OCI-LY7 (cell line): ENCODE results near the gene FZD10. TPM values are rescaled to one million over a fixed set of nuclear protein-coding genes. Genes with fewer than 3 reads are reported as not detected.

Experiments used
- BruUV-seq: library from RNA; stranded (reverse); fragments of 400-500 nt; replicated peaks from 2 replicates; lab custom pipeline; 2021; lab: Mats Ljungman, UMichigan
- CTCF ChIA-PET: fragments of 300-600 bp; sonication (Branson Sonifier 250); formaldehyde crosslinking; loops from one replicate; lab custom pipeline; 2022; ENCODE audit warnings: antibody characterized with exemption; ENCODE audit not compliant: unreplicated experiment; lab: Charles Lee
- POLR2A ChIA-PET: fragments of 300-600 bp; sonication (Branson Sonifier 250); formaldehyde crosslinking; loops from one replicate; lab custom pipeline; 2022; ENCODE audit warnings: antibody characterized with exemption; lab: Charles Lee
- DNase-seq: peaks from one replicate; pipeline ENCODE4 v3.0.0-alpha.2; 2015; ENCODE audit warnings: low spot score
- H2AFZ ChIP-seq: fragments of 200-600 bp; sonication (generic), shearing (Covaris generic); 2 replicates; pipeline ENCODE4 v1.6.1; 2014; ENCODE audit warnings: mild to moderate bottlenecking, antibody characterized with exemption, low read length, moderate library complexity
- H3K27ac ChIP-seq: fragments of 200-600 bp; sonication (generic); 2 replicates; pipeline ENCODE4 v1.5.1; 2014; ENCODE audit warnings: mixed run types, low read depth, mild to moderate bottlenecking, moderate library complexity, low read length, inconsistent platforms; ENCODE audit not compliant: poor library complexity, severe bottlenecking
- H3K36me3 ChIP-seq: fragments of 200-600 bp; sonication (generic); 2 replicates; pipeline ENCODE4 v1.6.1; 2014; ENCODE audit warnings: mild to moderate bottlenecking, antibody characterized with exemption, low read length, moderate library complexity, mixed read lengths; ENCODE audit not compliant: insufficient read depth
- H3K4me1 ChIP-seq: fragments of 200-600 bp; sonication (generic); 2 replicates; pipeline ENCODE4 v1.5.1; 2014; ENCODE audit warnings: mild to moderate bottlenecking, low read length; ENCODE audit not compliant: insufficient read depth, poor library complexity, severe bottlenecking
- H3K4me2 ChIP-seq: fragments of 200-600 bp; sonication (generic); 2 replicates; pipeline ENCODE4 v1.6.1; 2014; ENCODE audit warnings: mild to moderate bottlenecking, low read length
- H3K4me3 ChIP-seq: fragments of 200-600 bp; sonication (generic); 2 replicates; pipeline ENCODE4 v1.5.1; 2014; ENCODE audit warnings: mild to moderate bottlenecking, low read depth, low read length; ENCODE audit not compliant: poor library complexity, severe bottlenecking
- H3K79me2 ChIP-seq: fragments of 200-600 bp; sonication (generic); 2 replicates; pipeline ENCODE4 v1.6.1; 2016; ENCODE audit warnings: low read depth, mild to moderate bottlenecking, low read length, moderate library complexity, mixed read lengths; ENCODE audit not compliant: insufficient read depth
- H3K9me2 ChIP-seq: fragments of 200-600 bp; sonication (generic); 2 replicates; pipeline ENCODE4 v1.6.1; 2016; ENCODE audit warnings: mild to moderate bottlenecking, low read length, mixed read lengths; ENCODE audit not compliant: insufficient read depth
- H3K9me3 ChIP-seq: fragments of 200-600 bp; sonication (generic); 2 replicates; pipeline ENCODE4 v1.6.1; 2014; ENCODE audit warnings: mild to moderate bottlenecking, mixed run types, low read length, mixed read lengths
- H4K20me1 ChIP-seq: fragments of 200-600 bp; sonication (generic); 2 replicates; pipeline ENCODE4 v1.6.1; 2014; ENCODE audit warnings: mild to moderate bottlenecking, antibody characterized with exemption, low read length, moderate library complexity, mixed read lengths; ENCODE audit not compliant: insufficient read depth
- EZH2phosphoT487 ChIP-seq: fragments of 200-600 bp; sonication (generic); IDR thresholded peaks from 2 replicates; pipeline ENCODE4 v1.6.1; 2018; ENCODE audit warnings: low read depth, borderline replicate concordance, mild to moderate bottlenecking, mixed run types, antibody characterized with exemption, low read length, moderate library complexity, mixed read lengths
- intact Hi-C: fragments of 100-400 bp; cut with micrococcal nuclease; formaldehyde crosslinking; loops from one replicate; pipeline ENCODE4 v1.10.0; 2022; ENCODE audit not compliant: unreplicated experiment
- total RNA-seq, 2 experiments: library from RNA; depleted of rRNA in 1 of 2; stranded (reverse); fragments of >200 nt in 1 of 2; shearing (Covaris generic) in 1 of 2; gene quantifications; 2 replicates each; pipeline ENCODE4 v1.2.3, GENCODE V29; 2014 to 2022
- TF ChIP-seq, protein P1 (sequence below): fragments of 200-600 bp; sonication (generic); conservative IDR thresholded peaks from 2 replicates; pipeline ENCODE4 v1.5.1; 2014; ENCODE audit warnings: mild to moderate bottlenecking, antibody characterized with exemption, low read length, moderate library complexity, mixed read lengths

FZD10 gene
- total RNA-seq, 2 experiments from 2014 or later: not detected

- DNase-seq: no peak
- no peak overlapping the region for H3K4me3 ChIP-seq
- H3K79me2 ChIP-seq: no peaks in the 10 kb centered on the region
- H3K4me1 ChIP-seq: no peaks in the 10 kb centered on the region
- ChIA-PET POLR2A (no interaction called here), CTCF (no interaction called here)
- TF ChIP-seq, protein P1, sequence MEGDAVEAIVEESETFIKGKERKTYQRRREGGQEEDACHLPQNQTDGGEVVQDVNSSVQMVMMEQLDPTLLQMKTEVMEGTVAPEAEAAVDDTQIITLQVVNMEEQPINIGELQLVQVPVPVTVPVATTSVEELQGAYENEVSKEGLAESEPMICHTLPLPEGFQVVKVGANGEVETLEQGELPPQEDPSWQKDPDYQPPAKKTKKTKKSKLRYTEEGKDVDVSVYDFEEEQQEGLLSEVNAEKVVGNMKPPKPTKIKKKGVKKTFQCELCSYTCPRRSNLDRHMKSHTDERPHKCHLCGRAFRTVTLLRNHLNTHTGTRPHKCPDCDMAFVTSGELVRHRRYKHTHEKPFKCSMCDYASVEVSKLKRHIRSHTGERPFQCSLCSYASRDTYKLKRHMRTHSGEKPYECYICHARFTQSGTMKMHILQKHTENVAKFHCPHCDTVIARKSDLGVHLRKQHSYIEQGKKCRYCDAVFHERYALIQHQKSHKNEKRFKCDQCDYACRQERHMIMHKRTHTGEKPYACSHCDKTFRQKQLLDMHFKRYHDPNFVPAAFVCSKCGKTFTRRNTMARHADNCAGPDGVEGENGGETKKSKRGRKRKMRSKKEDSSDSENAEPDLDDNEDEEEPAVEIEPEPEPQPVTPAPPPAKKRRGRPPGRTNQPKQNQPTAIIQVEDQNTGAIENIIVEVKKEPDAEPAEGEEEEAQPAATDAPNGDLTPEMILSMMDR: no peak
- no peak for TF ChIP-seq EZH2phosphoT487
- intact Hi-C loops: no loop called here
- no peak overlapping the region for H3K27ac ChIP-seq
- H3K4me2 ChIP-seq: no peak overlapping the region
- H3K36me3 ChIP-seq: no peaks in the 10 kb centered on the region
- no peaks in the 10 kb centered on the region for H4K20me1 ChIP-seq
- no peak overlapping the region for H2AFZ ChIP-seq
- no TSS peak for BruUV-seq
- no peaks in the 10 kb centered on the region for H3K9me3 ChIP-seq
- no peaks in the 10 kb centered on the region for H3K9me2 ChIP-seq
Observed at GRCh38 chr12:130169924-130170323, 7.7 kb downstream of the FZD10 start.

GRCh38 chr12:130170611-130171010, 8.3 kb downstream of the FZD10 start:
- no peak for DNase-seq
- H4K20me1 ChIP-seq: no peaks in the 10 kb centered on the region
- CTCF ChIA-PET: no interaction called here
- no peak overlapping the region for H3K4me2 ChIP-seq
- no peaks in the 10 kb centered on the region for H3K9me2 ChIP-seq
- POLR2A ChIA-PET: no interaction called here
- H3K27ac ChIP-seq: no peak overlapping the region
- H3K9me3 ChIP-seq: no peaks in the 10 kb centered on the region
- H3K4me3 ChIP-seq: no peak overlapping the region
- no TSS peak for BruUV-seq
- H3K36me3 ChIP-seq: no peaks in the 10 kb centered on the region
- no peak overlapping the region for H2AFZ ChIP-seq
- H3K4me1 ChIP-seq: no peaks in the 10 kb centered on the region
- TF ChIP-seq EZH2phosphoT487: no peak
- TF ChIP-seq, protein P1: no peak
- no peaks in the 10 kb centered on the region for H3K79me2 ChIP-seq
- intact Hi-C loops: no loop called here

DNA sequence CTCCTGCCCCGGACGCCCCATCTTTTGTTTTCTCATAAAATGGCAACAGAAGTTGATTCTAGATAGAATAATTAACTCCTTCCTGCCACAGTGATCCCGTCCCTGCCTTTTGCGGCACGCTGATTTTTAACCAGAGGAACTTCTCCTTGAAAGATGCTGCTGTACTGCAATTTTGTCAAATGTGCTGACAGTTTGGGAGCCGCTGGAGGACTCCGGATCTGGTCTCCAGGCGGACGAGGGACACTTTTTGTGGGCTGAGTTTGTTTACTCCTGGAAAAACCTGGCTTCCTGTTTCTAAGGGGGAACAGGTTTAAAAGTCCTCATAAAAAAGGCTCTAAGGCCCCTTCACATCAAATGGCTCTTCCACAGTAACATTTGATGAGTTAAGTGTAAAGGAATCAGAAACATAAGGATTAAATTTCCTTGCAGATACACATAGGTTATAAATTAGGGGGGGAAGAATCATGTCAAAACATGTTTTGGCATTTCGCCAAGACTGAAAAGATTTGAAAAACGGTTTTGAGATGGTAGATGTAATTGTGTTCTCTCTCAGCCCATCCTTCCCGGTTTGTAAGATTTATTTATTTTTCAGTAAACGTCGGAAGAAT, 15.5 kb downstream of the FZD10 start:
- Histone ChIP-seq H3K27ac (no peak overlapping the region), H3K4me3 (no peak overlapping the region), H3K36me3 (no peaks in the 10 kb centered on the region), H3K4me1 (no peaks in the 10 kb centered on the region), H3K79me2 (no peaks in the 10 kb centered on the region), H3K9me2 (no peaks in the 10 kb centered on the region), H3K9me3 (no peaks in the 10 kb centered on the region), H2AFZ (no peak overlapping the region), H3K4me2 (no peak overlapping the region), H4K20me1 (no peaks in the 10 kb centered on the region)
- ChIA-PET CTCF (no interaction called here), POLR2A (no interaction called here)
- no peak for DNase-seq
- intact Hi-C loops: no loop called here
- no peak for TF ChIP-seq EZH2phosphoT487
- TF ChIP-seq, protein P1: no peak
- no TSS peak for BruUV-seq
